Epithelial cell of proximal tubule (primary cell): ENCODE measurements around the gene TMC3. TPM values are rescaled to one million over a fixed set of nuclear protein-coding genes. Genes with fewer than 3 reads are reported as not detected.

Experiments
- DNase-seq: peaks from one replicate; pipeline ENCODE4 v3.0.0-alpha.2; 2011; ENCODE audit warnings: low read depth
- H3K4me3 ChIP-seq: 2 replicates; pipeline ENCODE4 v1.5.1; 2011; ENCODE audit warnings: low read depth, mild to moderate bottlenecking, low read length
- total RNA-seq: library from RNA; depleted of rRNA; stranded (reverse); fragments of >200 nt; gene quantifications from 2 replicates; pipeline ENCODE4 v1.2.3, GENCODE V29; 2015
- TF ChIP-seq, protein P1 (sequence below): conservative IDR thresholded peaks from 2 replicates; pipeline ENCODE4 v1.5.1; 2012; ENCODE audit warnings: low read depth, mild to moderate bottlenecking, low read length

The TMC3 gene
- total RNA-seq, 1 donor from 2014 or later, result not detected

DNA sequence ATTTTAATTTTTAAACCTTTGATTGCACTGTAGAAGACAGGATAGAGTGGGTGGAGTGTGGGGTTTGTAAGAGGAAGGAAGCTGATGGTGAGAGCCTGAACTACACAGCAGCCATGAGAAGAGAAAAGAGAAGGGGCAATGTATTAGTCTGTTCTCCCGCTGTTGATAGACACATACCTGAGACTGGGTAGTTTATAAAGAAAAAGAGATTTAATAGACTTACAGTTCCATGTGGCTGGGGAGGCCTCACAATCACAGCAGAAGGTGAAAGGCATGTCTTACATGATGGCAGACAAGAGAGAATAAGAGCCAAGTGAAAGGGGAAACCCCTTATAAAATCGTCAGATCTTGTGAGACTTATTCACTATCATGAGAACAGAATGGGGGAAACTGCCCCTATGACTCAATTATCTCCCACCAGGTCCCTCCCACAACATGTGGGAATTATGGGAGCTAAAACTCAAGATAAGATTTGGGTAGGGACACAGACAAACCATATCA is 87.3 kb downstream of the TMC3 start:
- no peak for DNase-seq
- H3K4me3 ChIP-seq, result no peak overlapping the region
- TF ChIP-seq, protein P1, sequence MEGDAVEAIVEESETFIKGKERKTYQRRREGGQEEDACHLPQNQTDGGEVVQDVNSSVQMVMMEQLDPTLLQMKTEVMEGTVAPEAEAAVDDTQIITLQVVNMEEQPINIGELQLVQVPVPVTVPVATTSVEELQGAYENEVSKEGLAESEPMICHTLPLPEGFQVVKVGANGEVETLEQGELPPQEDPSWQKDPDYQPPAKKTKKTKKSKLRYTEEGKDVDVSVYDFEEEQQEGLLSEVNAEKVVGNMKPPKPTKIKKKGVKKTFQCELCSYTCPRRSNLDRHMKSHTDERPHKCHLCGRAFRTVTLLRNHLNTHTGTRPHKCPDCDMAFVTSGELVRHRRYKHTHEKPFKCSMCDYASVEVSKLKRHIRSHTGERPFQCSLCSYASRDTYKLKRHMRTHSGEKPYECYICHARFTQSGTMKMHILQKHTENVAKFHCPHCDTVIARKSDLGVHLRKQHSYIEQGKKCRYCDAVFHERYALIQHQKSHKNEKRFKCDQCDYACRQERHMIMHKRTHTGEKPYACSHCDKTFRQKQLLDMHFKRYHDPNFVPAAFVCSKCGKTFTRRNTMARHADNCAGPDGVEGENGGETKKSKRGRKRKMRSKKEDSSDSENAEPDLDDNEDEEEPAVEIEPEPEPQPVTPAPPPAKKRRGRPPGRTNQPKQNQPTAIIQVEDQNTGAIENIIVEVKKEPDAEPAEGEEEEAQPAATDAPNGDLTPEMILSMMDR, result no peak

DNA sequence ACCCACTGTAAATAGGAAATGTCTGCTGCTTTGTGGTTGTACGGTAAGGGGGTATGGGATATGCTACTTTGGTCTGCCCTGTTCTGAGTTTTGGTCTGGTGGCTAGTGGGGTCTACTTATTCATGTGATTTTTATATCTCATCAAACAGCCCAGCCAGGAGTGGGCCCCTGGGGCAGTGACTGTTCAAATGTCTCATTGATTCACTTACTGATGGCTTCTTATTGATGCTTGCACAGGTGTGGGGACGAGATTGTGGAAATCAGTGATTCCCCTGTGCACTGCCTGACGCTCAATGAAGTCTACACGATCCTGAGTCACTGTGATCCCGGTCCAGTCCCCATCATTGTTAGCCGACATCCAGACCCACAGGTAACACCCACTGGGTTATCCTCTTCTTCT is 88.6 kb downstream of the TMC3 start:
- TF ChIP-seq, protein P1, result no peak
- no peak for DNase-seq
- no peak overlapping the region for H3K4me3 ChIP-seq

DNA sequence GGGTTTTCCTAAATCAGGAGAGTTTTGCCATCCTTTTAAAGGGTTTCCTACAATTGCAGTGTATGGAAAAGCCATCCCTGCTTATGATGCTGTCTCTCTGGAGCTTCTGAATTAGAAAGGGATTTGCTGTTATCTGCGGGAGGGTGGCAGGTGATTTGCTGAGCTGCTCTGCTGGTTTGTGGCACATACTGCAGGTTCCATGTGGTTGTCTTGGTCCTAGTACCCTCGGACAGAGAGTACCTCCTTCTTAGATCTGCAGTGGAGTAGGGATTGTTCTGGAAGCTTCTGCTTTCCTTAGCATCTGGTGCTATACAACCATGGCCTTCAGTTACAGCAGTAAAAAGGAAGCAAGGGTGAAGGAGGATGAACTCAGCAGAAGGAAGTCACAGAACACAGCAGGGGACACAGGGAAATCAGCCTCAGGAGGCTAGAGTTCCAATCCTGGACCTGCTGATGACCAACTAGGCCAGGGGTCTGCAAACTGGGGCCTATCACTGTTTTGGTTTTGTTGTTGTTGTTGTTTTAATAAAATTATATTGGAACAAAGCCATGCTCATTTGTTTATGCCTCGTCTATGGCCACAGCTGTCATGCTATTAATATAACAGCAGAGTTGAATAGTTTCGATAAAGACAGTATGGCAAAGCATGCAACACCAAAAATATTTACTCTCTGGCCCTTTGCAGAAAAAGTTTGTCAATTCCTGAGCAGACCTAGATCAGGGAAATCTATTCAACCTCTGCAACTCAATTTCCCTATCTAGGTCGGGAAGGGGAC is 89.6 kb downstream of the TMC3 start:
- DNase-seq, result no peak
- TF ChIP-seq, protein P1, result no peak
- H3K4me3 ChIP-seq, result no peak overlapping the region

DNA sequence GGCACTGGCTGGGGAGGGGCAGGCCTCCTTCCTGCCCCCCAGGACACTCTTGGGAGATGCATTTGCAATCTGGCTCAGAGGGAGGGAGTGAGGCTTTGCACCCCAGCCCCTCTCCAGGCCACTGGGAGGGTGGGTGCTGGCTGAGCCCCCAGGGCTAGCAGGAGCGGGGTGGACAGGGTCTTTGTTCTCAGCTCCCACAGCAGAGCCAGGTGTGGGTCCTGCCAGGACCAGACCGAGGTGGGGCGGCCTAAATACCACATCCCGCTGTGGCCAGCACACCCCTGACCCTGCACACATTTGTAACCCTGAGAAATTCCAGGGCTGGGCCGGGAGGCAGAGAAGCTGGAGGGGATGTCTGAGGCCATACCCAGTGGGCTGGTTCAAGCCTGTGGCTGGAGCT is 91.1 kb downstream of the TMC3 start:
- no peak overlapping the region for H3K4me3 ChIP-seq
- TF ChIP-seq, protein P1, result no peak
- no peak for DNase-seq

DNA sequence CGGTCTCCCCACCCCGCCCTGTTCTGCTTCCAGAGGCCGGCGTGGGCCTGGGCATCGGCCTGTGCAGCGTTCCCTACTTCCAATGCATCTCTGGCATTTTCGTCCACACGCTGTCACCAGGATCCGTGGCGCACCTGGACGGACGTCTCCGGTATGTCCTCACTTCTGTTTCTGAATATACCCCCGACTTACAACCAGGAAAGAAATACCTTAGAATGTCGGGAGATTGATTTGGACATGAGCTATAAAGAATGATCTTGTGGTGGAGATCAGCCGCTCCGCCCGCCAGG is 91.5 kb downstream of the TMC3 start:
- DNase-seq, result no peak
- no peak overlapping the region for H3K4me3 ChIP-seq
- TF ChIP-seq, protein P1, result no peak

DNA sequence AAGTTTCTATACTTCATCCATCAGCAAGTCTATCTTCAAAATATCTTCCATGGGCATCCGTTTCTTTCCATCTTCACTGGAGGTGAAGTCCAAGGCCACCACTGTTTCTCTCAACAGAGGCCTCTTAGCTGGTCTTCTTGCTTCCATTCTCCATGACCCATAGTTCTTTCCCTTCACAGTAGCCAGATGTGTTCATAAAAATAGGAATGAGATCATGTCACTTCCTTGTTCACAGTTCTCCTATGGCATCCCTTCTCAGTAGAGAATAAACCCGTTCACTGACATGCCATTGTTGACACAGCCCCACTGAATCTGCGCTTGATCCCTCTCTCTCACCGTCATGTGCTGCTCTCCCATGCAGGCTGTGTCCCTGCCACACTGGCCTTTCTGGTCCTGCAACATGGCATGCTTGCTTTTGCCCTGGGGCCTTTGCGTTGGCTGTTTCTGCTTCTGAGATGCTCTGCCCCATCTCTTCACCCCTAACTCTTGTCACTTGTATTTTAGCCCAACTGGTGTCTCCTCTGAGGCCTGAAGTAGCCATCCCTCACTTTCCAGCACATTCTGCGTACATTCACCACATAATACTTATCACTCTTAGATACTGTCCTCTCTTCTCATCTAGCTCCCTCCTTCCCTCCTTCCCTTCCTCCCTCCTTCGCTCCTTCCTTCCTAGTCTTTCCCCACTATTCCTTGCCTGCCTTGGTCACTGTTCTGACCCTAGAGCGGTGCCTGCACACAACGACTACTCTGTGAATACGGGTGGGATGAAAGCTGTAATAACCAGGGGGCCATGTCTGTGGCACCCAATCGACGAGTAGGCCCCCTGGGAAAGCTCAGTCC is 92.0 kb downstream of the TMC3 start:
- DNase-seq, result no peak
- H3K4me3 ChIP-seq, result no peak overlapping the region
- TF ChIP-seq, protein P1, result no peak
